GM19193 (cell line): Measurements from ENCODE around the gene PARD3.

ENCODE experiments used
- POLR2A ChIP-seq: IDR thresholded peaks from 4 replicates; pipeline ENCODE4 v1.6.1; 2011; ENCODE audit not compliant: insufficient read depth, insufficient read length; ENCODE audit errors: extremely low read depth

PARD3 gene

DNA sequence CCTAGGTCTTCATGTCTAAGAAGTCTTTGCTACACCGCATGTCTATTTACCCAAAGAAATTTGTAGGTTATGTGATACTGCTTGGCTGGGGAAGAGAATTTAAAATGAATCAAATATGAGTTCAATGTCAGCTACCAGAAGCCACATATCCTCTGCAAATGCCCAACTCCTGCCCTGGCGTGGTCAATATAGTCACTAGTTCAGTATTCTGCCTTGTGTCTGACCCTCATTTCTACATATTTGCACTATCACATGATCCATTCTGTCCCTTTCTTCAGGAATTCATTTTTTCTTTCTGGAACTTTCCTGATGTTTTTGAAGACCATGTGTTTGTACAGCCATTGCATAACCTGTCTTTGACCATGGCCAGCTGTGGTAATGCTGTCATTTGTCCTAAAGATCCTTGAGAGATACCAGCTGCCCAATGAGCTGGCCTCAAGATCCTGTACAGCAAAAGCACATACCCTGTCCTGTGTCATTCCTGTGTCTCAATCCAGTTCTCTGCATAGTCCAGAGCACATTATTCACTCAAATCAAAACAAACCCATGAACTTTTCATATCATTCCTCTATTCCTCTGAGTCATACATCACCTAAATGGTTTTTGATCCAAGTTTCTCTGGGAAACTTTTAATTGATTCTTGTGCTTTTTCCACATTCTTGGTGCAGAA, 524.5 kb downstream of the PARD3 start:
- no peak for TF ChIP-seq POLR2A

DNA sequence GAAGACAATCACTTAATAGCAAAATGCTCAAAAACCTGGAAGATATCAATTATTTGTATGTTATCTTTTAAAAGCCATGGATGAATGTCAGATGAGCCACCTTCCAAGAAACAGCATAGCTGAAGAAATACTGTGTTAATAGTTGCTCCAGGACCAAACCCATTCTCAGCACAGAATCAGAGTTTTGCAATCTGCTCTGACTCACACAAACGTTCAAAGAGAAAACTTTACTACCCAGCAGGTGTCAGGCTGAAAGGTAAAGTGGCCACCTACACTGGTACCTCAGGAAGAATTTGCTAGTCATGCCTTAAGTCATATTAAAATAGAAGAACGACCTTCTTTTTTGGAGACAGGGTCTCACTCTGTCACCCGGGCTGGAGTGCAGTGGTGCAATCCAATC, 526.5 kb downstream of the PARD3 start:
- no peak for TF ChIP-seq POLR2A

DNA sequence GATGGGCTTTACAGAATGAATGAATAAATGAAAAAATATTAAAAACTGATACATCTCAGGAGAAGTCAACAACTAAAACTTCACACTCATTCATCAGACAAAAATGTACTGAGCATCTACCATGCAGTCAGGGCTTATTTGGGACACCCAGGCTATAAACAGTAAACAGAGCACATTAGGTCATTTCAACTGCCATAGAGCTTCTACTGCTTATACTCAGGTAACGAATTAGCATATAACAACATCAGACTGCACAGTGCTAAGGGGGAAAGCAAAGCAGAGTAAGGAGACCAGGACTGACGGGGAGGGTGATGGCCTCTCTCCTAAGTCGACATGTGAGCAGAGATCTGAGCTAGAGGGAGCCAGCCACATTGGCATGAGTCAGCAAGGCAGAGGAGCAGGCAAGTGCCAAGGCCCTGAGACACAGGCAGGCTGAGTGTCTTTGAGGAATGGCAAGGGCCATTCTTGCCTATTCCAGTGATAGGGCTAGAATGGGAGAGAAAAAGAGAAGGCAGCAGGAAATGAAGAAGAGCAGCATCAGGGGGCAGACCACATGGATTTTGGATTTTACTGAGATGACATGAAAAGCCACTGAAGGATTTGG, 528.9 kb downstream of the PARD3 start:
- no peak for TF ChIP-seq POLR2A

DNA sequence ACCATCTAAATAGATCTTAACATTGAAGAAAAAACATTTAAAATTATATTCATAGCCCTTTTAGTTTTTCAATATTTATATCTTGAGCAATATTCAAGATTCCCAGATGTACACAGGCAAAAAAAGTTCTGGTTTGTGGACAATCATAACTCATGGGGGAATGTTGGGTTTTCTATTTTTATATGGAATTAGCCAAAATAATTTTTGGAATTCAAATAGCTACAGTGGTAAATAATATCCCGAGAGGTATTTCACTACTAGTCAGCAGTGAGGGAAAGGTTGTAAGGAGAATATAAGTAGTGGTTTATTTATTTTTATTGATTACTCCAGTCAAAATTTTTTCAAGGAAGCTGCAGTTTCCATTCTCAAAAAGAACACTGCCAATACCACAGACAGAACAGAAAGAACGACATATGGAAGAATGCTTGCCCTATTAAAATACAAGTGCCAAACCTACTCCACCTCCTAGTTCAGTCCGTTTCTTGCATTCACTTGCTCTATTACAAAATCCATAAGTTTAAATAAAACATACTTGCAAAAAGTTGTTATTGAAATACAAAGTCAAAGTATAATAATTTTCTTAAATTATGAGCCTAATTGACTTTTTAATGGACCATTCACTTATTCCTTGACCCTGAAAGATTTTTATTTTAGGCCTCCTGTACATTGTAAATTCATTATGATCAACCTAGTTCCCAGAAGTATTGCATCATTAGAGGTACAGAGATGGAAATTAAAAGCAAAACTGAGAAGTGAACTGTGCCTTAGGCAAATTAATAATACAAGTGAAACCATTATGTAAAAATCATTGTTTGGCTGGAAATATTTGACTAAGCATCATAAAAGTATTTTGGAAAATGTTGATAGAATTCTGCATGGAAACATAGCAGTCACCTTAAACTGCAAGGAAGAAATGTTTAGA, 533.2 kb downstream of the PARD3 start:
- no peak for TF ChIP-seq POLR2A

DNA sequence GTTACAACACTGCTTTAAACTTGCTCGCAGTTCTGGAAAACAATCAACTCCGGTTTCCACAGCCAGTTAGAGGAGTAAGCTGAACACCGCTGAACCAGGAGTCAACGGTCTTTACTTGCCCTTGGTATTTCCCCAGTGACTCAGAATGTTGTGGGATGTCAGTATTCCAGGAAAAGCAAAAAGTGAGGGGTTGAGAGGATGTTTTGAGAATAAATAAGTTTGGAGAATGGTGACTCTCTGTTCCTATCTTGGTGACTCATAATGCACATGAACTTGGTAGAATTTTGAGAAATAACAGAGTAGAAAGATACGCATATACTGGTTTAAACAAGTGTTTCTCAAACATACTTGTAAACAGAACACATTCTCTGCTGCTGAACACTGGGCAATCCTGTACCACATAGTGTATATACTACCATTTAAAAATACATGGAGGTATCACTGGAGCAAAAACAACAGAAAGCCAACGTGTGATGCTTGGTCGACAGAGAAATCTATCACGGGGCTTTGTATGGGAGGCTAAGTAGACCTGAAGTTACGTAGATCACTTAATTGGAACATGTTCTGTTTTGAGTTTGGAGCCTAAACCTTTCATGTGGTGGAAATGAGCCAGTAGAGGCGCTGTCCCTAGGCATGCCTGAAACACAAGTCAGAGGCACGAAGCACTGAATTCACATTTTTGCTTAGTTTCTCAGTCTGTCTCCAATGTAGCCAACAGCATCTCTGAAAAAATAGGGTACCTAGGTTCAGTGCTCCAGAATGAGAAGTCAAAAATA, 534.3 kb downstream of the PARD3 start:
- no peak for TF ChIP-seq POLR2A

DNA sequence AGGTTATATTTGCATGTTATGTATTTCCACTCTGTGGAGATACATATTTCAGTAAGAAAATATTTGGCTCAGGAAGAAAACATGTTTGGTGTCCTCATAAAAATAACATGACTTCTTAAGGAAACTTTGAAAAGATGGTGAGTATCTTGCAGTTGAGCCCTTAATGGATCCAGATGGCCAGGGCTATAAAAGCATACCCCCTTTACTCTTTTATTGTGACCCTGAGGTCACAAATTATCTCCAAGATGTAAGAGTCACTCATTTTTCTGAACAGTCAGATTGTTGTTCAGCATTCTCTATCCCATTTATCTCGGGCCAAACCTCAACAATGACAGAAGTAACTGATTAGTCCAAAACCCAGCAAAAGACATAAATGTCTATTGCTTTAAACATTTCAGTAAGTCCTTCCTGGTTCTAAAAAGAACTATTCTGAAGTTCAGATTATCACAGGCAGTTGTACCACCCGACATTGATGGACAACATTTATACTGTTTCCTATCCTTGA, 539.4 kb downstream of the PARD3 start:
- no peak for TF ChIP-seq POLR2A

DNA sequence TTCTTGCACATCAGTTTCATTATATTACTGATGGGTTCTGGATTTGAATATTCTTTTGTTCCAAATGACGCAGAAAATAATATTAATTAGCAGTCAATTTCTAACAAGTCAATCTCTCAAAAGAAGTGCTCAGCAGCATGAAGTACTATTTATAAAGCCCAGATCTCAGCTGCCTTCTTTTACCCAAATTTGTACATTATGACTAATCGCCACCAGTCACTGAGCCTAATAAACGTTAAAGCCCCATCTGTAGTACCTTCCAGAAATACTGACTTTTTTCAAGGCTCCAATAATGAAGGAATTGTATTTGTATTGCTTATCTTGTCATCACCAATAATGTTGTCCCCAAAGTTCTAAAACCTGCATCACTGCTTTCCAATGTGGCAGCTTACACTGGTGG, 540.2 kb downstream of the PARD3 start:
- TF ChIP-seq POLR2A: no peak

DNA sequence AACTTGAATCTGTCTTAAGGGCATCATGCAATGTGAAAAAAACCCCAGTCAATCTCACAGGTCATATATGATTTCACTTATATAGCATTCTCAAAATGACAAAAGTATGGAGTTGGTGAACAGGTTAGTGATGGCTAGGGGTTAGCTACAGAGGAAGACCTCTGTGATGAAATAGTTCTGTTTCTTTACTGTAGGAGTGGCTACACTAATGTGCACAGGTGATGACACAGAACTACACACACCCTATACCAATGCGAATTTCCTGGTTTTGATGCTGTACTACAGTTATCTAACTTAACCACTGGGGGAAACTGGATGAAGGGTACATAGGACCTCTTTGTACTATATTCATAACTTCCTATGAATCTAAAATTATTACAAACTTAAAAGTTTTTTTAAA, 541.8 kb downstream of the PARD3 start:
- no peak for TF ChIP-seq POLR2A

DNA sequence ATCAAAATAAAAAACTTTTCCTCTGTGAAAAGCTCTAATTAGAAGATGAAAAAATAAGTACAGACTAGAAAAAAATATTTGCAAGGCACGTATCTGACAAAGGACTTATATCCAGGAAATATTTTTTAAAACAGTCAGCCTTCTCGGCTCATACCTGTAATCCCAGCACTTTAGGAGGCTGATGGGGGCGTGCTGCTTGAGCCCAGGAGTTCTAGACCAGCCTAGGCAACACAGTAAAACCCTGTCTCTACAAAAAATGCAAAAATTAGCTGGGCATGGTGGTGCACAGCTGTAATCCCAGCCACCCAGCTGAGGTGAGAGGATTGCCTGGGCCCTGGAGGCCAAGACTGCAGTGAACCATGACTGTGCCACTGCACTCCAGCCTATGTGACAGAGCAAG, 542.8 kb downstream of the PARD3 start:
- no peak for TF ChIP-seq POLR2A

DNA sequence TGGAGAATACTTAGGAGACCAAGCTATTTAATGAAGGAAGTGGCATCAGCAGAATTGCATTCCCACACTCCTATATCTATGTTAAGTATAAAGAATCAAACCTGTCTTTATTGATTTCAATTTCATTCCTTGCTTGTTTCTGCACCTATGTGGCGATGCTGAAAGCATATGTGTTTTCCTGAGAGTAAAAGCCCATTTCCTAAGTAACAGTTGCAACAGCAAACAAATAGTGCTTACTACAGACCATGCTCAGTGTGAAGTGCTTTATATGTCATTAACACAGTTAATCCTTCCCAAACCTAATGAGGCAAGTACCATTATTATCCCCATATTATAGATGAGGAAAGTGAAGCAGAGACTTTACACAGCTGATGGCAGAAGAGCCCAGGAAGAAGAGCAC, 552.1 kb downstream of the PARD3 start:
- TF ChIP-seq POLR2A: no peak

DNA sequence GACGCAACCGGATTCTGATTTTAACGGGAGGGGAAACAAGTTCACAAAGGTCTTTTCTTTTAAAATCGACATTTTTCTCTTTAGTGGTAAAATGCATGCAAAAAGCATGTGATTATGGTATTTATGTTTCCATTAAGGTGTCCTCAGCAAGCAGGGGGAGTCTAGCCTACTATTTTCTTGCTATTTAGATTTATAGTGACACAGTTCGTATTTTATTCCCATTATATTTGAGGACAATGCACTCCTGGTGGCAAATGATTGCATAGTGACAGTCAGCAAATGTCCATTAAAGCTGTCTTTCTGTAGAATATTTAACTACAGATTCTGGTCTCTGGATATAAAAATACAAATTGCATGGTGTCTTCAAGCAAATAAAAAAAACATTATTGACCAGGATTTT, 554.2 kb downstream of the PARD3 start:
- no peak for TF ChIP-seq POLR2A

DNA sequence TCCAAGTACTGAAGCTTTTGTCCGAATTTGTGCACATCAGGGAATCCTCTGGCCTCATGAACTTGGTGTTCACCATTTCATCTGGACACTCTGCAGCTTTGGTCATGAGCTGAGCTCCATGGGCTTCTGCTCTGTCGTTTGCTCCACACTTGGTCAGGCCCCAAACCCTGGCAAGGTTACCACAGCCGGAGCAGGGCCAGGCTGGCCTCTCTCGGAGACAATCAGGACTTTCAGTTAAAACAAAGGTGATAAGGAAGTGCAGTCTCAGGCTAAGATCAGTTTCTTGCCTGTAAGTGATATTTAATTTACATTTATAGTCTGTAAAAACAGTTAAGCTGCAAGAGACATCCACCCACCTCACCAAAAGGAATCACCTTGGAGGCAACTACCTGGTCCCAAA, 558.9 kb downstream of the PARD3 start:
- TF ChIP-seq POLR2A: no peak

DNA sequence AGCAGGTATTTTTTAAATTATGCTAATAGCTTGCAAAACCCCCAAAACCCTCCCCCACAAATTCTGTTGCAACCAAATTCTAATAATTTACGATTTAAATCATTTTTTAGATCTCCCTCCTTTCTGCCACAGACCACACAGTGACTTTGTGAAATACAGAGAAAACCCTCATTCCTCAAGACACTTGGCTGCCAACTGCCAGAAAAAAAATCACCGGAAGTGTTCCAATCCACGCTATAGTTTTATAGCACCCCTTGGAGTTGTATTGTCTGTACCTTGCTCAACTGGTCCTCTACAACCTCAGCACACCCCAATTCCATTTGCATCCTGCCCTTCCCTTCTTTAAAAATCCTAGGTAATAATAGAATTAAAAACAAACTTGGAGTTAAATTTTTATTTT, 560.1 kb downstream of the PARD3 start:
- no peak for TF ChIP-seq POLR2A

DNA sequence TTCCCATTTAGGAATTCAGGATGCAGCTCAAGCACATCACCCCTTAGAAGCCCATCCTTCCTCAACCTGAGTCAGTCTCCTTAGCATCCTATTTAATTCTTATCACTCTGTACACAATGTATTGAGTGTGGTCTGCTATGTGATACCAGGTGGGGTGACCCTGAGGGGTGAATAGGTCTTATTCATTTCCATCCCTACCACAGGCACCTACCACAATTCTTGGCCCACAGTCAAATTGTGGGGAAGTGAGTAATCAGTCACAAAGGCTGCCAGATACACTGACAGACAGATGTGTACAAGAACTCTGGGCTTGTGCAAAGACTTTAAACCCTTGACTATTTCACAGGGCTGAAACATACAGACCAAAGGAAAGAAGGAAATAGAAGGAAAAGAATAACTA, 560.5 kb downstream of the PARD3 start:
- TF ChIP-seq POLR2A: no peak

DNA sequence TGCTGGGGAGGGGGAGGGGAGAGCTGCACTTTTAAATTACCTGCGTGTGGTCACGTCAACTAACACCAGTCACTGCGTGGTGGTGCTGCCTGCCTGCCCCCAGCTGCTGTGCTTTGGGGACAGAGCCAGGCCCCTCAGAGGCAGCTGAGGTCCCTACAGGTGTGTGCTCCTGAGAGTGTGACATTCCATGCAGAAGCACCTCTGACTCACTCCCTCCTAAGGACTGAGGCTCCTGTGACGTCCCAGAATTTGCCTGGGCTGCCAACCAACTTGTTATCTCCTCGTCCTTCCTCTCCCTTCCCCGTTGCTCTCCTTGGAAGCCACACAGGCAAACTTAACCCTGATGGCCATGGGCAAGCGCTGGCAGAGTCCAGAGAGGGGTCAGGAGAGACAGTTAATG, 563.0 kb downstream of the PARD3 start:
- TF ChIP-seq POLR2A: no peak

DNA sequence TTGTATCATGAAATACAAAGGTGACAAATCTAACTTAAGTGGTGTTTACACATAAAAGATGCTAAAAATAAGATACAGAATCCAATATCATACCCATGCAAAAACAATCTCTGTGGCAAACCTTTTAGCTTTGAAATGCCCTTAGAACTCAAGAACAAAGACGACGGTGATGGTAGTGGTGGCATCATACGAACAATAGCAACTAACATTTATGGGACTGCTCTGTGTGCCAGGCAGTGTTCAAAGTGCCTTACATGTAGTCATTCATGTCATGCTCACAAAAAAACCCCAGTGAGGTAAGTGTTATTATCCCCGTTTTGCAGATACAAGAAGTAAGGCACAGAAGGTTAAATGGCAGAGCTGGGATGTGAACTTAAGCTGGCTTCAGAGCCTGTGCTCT, 563.9 kb downstream of the PARD3 start:
- TF ChIP-seq POLR2A: no peak

DNA sequence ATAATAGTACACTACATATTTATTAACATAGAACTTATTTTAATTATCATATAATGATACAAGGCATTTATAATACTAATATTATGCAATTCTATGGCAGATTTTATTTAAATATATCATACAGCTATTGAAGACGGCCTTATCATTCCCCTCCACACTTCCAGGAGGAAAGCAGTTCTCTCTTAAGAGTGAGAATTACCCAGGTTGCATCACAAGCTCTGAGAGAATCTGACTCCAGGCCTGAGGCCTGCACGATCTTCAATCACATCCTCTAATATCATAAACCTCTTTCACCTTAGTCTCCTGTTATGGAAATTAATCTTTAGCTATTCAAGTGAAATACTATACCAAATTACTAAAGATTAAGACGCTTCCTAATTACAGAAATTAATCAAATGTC, 564.4 kb downstream of the PARD3 start:
- no peak for TF ChIP-seq POLR2A
